MM.1S (cell line): ENCODE results near the gene NUP37.

Experiments
- DNase-seq: peaks from one replicate; pipeline ENCODE4 v3.0.0-alpha.2; 2015
- H2AFZ ChIP-seq: fragments of 300-600 bp; sonication (generic); 2 replicates; pipeline ENCODE4 v1.6.0; 2016; ENCODE audit warnings: antibody characterized with exemption, low read length
- H3F3A ChIP-seq: fragments of 300-600 bp; sonication (generic); 2 replicates; pipeline ENCODE4 v1.6.1; 2016; ENCODE audit warnings: mild to moderate bottlenecking, antibody characterized with exemption, low read length, moderate library complexity, mixed read lengths; ENCODE audit not compliant: insufficient read depth
- H3K27ac ChIP-seq: fragments of 300-600 bp; sonication (generic); 2 replicates; pipeline ENCODE4 v1.5.1; 2016; ENCODE audit warnings: mild to moderate bottlenecking, low read length
- H3K27me3 ChIP-seq: fragments of 300-600 bp; sonication (generic); replicated peaks from 2 replicates; pipeline ENCODE4 v1.6.0; 2016; ENCODE audit warnings: low read length; ENCODE audit not compliant: insufficient read depth
- H3K36me3 ChIP-seq: fragments of 300-600 bp; sonication (generic); replicated peaks from 2 replicates; pipeline ENCODE4 v1.6.1; 2016; ENCODE audit warnings: mild to moderate bottlenecking, low read length, mixed read lengths; ENCODE audit not compliant: insufficient read depth
- H3K4me1 ChIP-seq: fragments of 300-600 bp; sonication (generic); 2 replicates; pipeline ENCODE4 v1.6.1; 2016; ENCODE audit warnings: low read length, mixed read lengths
- H3K4me2 ChIP-seq: fragments of 300-600 bp; sonication (generic); 2 replicates; pipeline ENCODE4 v1.6.0; 2016; ENCODE audit warnings: low read depth, low read length
- H3K4me3 ChIP-seq: fragments of 300-600 bp; sonication (generic); 2 replicates; pipeline ENCODE4 v1.5.1; 2016; ENCODE audit warnings: low read length, mixed read lengths
- H3K79me2 ChIP-seq: fragments of 300-600 bp; sonication (generic); 2 replicates; pipeline ENCODE4 v1.6.1; 2016; ENCODE audit warnings: mixed run types, low read length, mixed read lengths
- H3K9ac ChIP-seq: fragments of 300-600 bp; sonication (generic); 2 replicates; pipeline ENCODE4 v1.6.1; 2016; ENCODE audit warnings: low read length, mixed read lengths
- H3K9me2 ChIP-seq: fragments of 300-600 bp; sonication (generic); replicated peaks from 2 replicates; pipeline ENCODE4 v1.6.1; 2016; ENCODE audit warnings: mild to moderate bottlenecking, low read length, mixed read lengths; ENCODE audit not compliant: insufficient read depth
- H3K9me3 ChIP-seq: fragments of 300-600 bp; sonication (generic); replicated peaks from 2 replicates; pipeline ENCODE4 v1.6.1; 2016; ENCODE audit warnings: mild to moderate bottlenecking, low read length, mixed read lengths; ENCODE audit not compliant: insufficient read depth
- H4K20me1 ChIP-seq: fragments of 300-600 bp; sonication (generic); 2 replicates; pipeline ENCODE4 v1.6.1; 2016; ENCODE audit warnings: mild to moderate bottlenecking, low read length, moderate library complexity, mixed read lengths; ENCODE audit not compliant: insufficient read depth
- EZH2 ChIP-seq: fragments of 300-600 bp; sonication (generic); optimal IDR thresholded peaks from 2 replicates; pipeline ENCODE3; 2017; ENCODE audit warnings: low read depth, mild to moderate bottlenecking, antibody characterized with exemption, low read length, mixed read lengths
- EZH2phosphoT487 ChIP-seq: fragments of 300-600 bp; sonication (generic); IDR thresholded peaks from 2 replicates; pipeline ENCODE4 v1.6.1; 2018; ENCODE audit warnings: antibody characterized with exemption, low read length
- TF ChIP-seq, protein P1 (sequence below): fragments of 300-600 bp; sonication (generic); IDR thresholded peaks from 2 replicates; pipeline ENCODE4 v1.5.1; 2016; ENCODE audit warnings: antibody characterized with exemption, low read length, mixed read lengths

The NUP37 gene

DNA sequence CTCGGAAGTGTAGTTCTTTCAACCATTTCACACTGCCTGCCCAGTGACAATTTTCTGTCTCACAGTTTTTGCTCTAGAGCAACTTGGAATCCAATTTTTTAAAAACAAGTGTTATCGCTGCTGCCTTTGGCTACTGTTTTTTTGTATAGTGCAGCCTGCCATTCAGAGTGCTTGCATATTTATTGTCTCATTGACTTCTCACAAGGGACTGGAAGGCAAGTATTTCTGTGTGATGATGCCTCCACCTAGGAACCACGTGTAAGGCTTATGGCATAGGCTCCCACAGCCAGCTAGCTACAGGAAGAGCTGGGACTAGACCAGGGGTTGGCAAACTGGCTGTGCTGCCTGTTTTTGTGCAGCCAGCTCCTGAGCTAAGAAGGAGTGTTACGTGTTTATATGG, 972 bp upstream of the NUP37 start:
- Histone ChIP-seq H3K36me3 (peaks cover 4% of the 10 kb centered on the region), H2AFZ (peak overlapping the region; percentile 94), H3K4me3 (peak overlapping the region; percentile 87), H3K27me3 (no peaks in the 10 kb centered on the region), H3K27ac (peak overlapping the region; percentile 61; the same call in 1 of the 2 replicates), H3F3A (peaks cover 10% of the 10 kb centered on the region; the same call in 1 of the 2 replicates), H3K9ac (peak overlapping the region; percentile 76), H3K4me2 (peak overlapping the region; percentile 92), H4K20me1 (no peaks in the 10 kb centered on the region), H3K4me1 (peaks cover 16% of the 10 kb centered on the region; the same call in 1 of the 2 replicates), H3K9me3 (no peaks in the 10 kb centered on the region), H3K79me2 (peaks cover 49% of the 10 kb centered on the region), H3K9me2 (no peaks in the 10 kb centered on the region)
- TF ChIP-seq, protein P1, sequence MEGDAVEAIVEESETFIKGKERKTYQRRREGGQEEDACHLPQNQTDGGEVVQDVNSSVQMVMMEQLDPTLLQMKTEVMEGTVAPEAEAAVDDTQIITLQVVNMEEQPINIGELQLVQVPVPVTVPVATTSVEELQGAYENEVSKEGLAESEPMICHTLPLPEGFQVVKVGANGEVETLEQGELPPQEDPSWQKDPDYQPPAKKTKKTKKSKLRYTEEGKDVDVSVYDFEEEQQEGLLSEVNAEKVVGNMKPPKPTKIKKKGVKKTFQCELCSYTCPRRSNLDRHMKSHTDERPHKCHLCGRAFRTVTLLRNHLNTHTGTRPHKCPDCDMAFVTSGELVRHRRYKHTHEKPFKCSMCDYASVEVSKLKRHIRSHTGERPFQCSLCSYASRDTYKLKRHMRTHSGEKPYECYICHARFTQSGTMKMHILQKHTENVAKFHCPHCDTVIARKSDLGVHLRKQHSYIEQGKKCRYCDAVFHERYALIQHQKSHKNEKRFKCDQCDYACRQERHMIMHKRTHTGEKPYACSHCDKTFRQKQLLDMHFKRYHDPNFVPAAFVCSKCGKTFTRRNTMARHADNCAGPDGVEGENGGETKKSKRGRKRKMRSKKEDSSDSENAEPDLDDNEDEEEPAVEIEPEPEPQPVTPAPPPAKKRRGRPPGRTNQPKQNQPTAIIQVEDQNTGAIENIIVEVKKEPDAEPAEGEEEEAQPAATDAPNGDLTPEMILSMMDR: no peak
- TF ChIP-seq EZH2phosphoT487 (no peak), EZH2 (no peak)
- DNase-seq: peak; percentile 14

DNA sequence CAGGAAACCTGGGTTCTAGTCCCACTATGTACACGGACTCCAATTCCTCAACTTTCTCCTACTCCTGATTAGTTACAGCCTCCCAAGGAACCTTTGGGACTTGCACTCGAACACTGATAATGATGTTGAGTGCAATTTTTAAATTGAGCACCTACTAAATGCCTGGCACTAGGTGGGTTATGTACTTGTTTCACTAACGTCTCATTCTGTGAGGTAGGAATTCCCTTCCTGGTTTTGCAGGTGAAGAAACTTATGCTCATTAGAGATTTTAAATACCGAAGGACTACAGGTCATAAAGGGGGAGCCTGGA, 605 bp upstream of the NUP37 start:
- DNase-seq: no peak
- peak overlapping the region; percentile 87 for H3K4me3 ChIP-seq
- H3K9me3 ChIP-seq: no peaks in the 10 kb centered on the region
- H3K36me3 ChIP-seq: peaks cover 4% of the 10 kb centered on the region
- H3K4me1 ChIP-seq: peaks cover 16% of the 10 kb centered on the region; the same call in 1 of the 2 replicates
- no peak for TF ChIP-seq EZH2phosphoT487
- TF ChIP-seq, protein P1: no peak
- no peak for TF ChIP-seq EZH2
- H2AFZ ChIP-seq: peak overlapping the region; percentile 94
- H3K79me2 ChIP-seq: peaks cover 49% of the 10 kb centered on the region
- H3K27me3 ChIP-seq: no peaks in the 10 kb centered on the region
- no peaks in the 10 kb centered on the region for H3K9me2 ChIP-seq
- H3K27ac ChIP-seq: peak overlapping the region; percentile 61; the same call in 1 of the 2 replicates
- H3F3A ChIP-seq: peaks cover 10% of the 10 kb centered on the region; the same call in 1 of the 2 replicates
- H3K9ac ChIP-seq: peak overlapping the region; percentile 76
- no peaks in the 10 kb centered on the region for H4K20me1 ChIP-seq
- peak overlapping the region; percentile 92 for H3K4me2 ChIP-seq

DNA sequence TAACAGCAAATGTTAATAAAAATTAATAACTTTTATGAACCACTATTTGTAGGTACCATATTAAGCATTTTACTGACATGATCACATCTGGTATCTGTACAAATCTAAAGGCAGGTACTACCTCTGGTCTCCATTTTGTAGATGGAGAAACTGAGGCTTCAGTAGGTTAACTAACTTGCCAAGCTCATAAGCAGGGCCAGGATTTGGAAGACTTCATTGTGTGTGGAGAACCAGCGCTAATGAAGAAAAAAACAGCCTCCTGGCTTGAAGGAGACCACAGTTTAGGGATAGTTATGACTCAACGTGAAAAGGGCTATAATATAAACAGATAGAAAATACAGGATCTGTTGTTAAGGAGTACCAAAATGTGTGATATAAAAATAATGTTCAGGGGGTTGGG, 1.0 kb downstream of the NUP37 start:
- peaks cover 47% of the 10 kb centered on the region for H3K79me2 ChIP-seq
- peaks cover 16% of the 10 kb centered on the region; the same call in 1 of the 2 replicates for H3K4me1 ChIP-seq
- no peaks in the 10 kb centered on the region for H3K27me3 ChIP-seq
- no peaks in the 10 kb centered on the region for H3K9me3 ChIP-seq
- H3K27ac ChIP-seq: no peak overlapping the region
- H3K4me2 ChIP-seq: peak overlapping the region; percentile 92
- H3K36me3 ChIP-seq: peaks cover 4% of the 10 kb centered on the region
- TF ChIP-seq EZH2 (no peak), EZH2phosphoT487 (no peak)
- TF ChIP-seq, protein P1: no peak
- H4K20me1 ChIP-seq: no peaks in the 10 kb centered on the region
- no peak for DNase-seq
- H3F3A ChIP-seq: peaks cover 10% of the 10 kb centered on the region; the same call in 1 of the 2 replicates
- no peak overlapping the region for H3K9ac ChIP-seq
- no peaks in the 10 kb centered on the region for H3K9me2 ChIP-seq
- H3K4me3 ChIP-seq: no peak overlapping the region
- no peak overlapping the region for H2AFZ ChIP-seq
